ENCODE data around the gene FLRT3. TPM values are rescaled to one million over a fixed set of nuclear protein-coding genes. Genes with fewer than 3 reads are reported as not detected.

The FLRT3 gene
- total and polyA plus RNA-seq, 9 of the 15 experiments (the other 6 are each of a cell fraction or from before 2014, with no cell fraction given) = 0.04 TPM; not detected in 8

DNA sequence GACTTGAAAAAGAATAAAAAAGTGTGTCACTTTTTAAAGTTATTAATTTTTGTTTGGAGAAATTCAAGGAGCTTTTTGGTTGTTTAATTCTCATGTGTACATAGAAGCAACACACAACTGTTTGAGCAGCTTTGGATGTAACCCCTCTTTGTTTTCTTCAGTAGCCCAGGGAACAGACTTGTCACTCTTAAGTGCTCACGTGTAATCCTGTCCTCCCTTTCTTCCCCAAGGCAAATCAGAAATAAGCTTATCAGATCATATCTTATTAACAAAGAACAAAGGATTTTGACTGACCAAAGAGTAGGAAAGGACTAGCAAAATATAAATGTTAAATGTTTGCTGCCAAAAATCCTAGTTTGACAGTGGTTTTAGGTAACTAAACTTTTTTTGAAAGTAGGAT lies 7.3 kb upstream of the FLRT3 start:
- Histone ChIP-seq H3K4me3 (no peak overlapping the region), H3K79me2 (ENCODE audit: control insufficient read depth, insufficient read depth, low read length) (no peaks in the 10 kb centered on the region), H3K4me2 (ENCODE audit: insufficient read depth, low read length) (no peak overlapping the region), H3K9ac (ENCODE audit: insufficient read depth in 1 of 2, low read depth in 2 of 2, low read length in 2 of 2) (no peak overlapping the region), H4K20me1 (replicated peaks; ENCODE audit: control insufficient read depth, insufficient read depth, low read length) (no peaks in the 10 kb centered on the region), H3K9me1 (ENCODE audit: control insufficient read depth, insufficient read depth, low read length) (no peaks in the 10 kb centered on the region), H2AFZ (ENCODE audit: low read depth, low read length) (no peak overlapping the region), H3K9me3 (replicated peaks; ENCODE audit: control insufficient read depth, insufficient read depth, low read depth, low read length) (no peaks in the 10 kb centered on the region), H3K27me3 (ENCODE audit: control insufficient read depth in 2 of 2, insufficient read depth in 2 of 2, low read length in 2 of 2) (no peaks in the 10 kb centered on the region), H3K36me3 (ENCODE audit: control insufficient read depth, insufficient read depth, low read length) (no peaks in the 10 kb centered on the region), H3K4me1 (replicated peaks in 1 of 2; ENCODE audit: control insufficient read depth in 2 of 2, insufficient read depth in 2 of 2, low read length in 2 of 2) (no peaks in the 10 kb centered on the region), H3K27ac (ENCODE audit: extremely low read depth, low read depth, low read length) (no peak overlapping the region)
- WGBS (ENCODE audit: insufficient coverage, low coverage, missing lambda C conversion rate) = 0% methylated on average over 1 of the region's 1 CpG
- BruUV-seq (replicated peaks) = no TSS peak
- intact Hi-C loops (cut with micrococcal nuclease) = no loop called here
- TF ChIP-seq HMGN3 (IDR thresholded peaks at IDR 0.05; ENCODE audit: borderline replicate concordance, extremely low read depth, insufficient read length, low read depth, low read length) = no peak
- no peak for TF ChIP-seq TAF7 (tag; IDR thresholded peaks at IDR 0.05)
- TF ChIP-seq, protein P1, sequence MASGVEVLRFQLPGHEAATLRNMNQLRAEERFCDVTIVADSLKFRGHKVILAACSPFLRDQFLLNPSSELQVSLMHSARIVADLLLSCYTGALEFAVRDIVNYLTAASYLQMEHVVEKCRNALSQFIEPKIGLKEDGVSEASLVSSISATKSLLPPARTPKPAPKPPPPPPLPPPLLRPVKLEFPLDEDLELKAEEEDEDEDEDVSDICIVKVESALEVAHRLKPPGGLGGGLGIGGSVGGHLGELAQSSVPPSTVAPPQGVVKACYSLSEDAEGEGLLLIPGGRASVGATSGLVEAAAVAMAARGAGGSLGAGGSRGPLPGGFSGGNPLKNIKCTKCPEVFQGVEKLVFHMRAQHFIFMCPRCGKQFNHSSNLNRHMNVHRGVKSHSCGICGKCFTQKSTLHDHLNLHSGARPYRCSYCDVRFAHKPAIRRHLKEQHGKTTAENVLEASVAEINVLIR (CRISPR knock-in tag; IDR thresholded peaks at IDR 0.05) = no peak
- TF ChIP-seq RHOXF2B (CRISPR knock-in tag; conservative IDR thresholded peaks at IDR 0.05) = no peak
- DNase-seq (ENCODE audit: extremely low read depth in 1 of 4, low spot score in 3 of 4) = no peak
- CTCF ChIA-PET (ENCODE audit: low intra/inter-chr PET ratio) = no interaction called here
- in situ Hi-C loops (cut with MboI) = no loop called here
- no peak for ATAC-seq
- POLR2A ChIA-PET = no interaction called here
- FAIRE-seq = no peak

DNA sequence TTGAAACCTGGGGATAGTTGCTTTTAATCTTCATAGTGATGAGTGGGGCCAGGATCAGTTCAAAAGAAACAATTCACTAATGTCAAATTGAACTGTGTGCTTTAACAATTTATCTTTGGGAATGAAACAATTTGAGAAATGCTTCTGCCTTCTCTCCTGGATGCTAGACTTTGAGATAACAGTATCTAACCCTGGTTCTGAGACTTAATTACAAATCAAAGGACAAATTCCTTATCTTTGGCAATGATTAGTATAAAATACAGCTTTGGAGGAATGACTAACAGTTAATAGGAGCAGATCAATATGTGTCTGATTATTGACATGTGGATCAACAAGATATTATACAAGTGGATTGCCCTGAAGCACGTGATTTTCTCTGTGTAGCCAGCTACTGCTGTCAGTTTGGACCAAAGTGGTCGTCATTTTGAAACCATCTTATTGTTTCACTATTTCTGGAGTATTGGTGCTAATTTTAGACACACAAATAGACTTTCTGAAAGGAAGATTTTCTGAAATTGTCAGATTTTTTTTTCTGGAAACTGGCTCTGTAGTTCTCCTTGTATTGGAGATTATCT lies 6.2 kb upstream of the FLRT3 start:
- ChIA-PET CTCF (ENCODE audit: low intra/inter-chr PET ratio) (no interaction called here), POLR2A (no interaction called here)
- H3K4me3 ChIP-seq = no peak overlapping the region
- in situ Hi-C loops (cut with MboI) = no loop called here
- DNase-seq (ENCODE audit: extremely low read depth in 1 of 4, low spot score in 3 of 4) (no peak), ATAC-seq (no peak), FAIRE-seq (no peak)
- H3K9me1 ChIP-seq (ENCODE audit: control insufficient read depth, insufficient read depth, low read length) = no peaks in the 10 kb centered on the region
- H3K4me1 ChIP-seq (replicated peaks in 1 of 2; ENCODE audit: control insufficient read depth in 2 of 2, insufficient read depth in 2 of 2, low read length in 2 of 2) = no peaks in the 10 kb centered on the region
- TF ChIP-seq RNF2 (IDR thresholded peaks at IDR 0.05) (no peak), GABPA (tag; conservative IDR thresholded peaks at IDR 0.05; ENCODE audit: low read depth) (no peak), PHTF2 (CRISPR knock-in tag; IDR thresholded peaks at IDR 0.05) (no peak), ZNF785 (CRISPR knock-in tag; IDR thresholded peaks at IDR 0.05) (no peak)
- H3K79me2 ChIP-seq (ENCODE audit: control insufficient read depth, insufficient read depth, low read length) = no peaks in the 10 kb centered on the region
- no peak overlapping the region for H3K9ac ChIP-seq (ENCODE audit: insufficient read depth in 1 of 2, low read depth in 2 of 2, low read length in 2 of 2)
- H3K27me3 ChIP-seq (ENCODE audit: control insufficient read depth in 2 of 2, insufficient read depth in 2 of 2, low read length in 2 of 2) = no peaks in the 10 kb centered on the region
- 11% methylated on average over 2 of the region's 2 CpGs for WGBS (ENCODE audit: insufficient coverage, low coverage, missing lambda C conversion rate)
- no peak overlapping the region for H3K4me2 ChIP-seq (ENCODE audit: insufficient read depth, low read length)
- no peaks in the 10 kb centered on the region for H3K36me3 ChIP-seq (ENCODE audit: control insufficient read depth, insufficient read depth, low read length)
- H4K20me1 ChIP-seq (replicated peaks; ENCODE audit: control insufficient read depth, insufficient read depth, low read length) = no peaks in the 10 kb centered on the region
- no peaks in the 10 kb centered on the region for H3K9me3 ChIP-seq (replicated peaks; ENCODE audit: control insufficient read depth, insufficient read depth, low read depth, low read length)
- BruUV-seq (replicated peaks) = no TSS peak
- intact Hi-C loops (cut with micrococcal nuclease) = no loop called here
- no peak overlapping the region for H2AFZ ChIP-seq (ENCODE audit: low read depth, low read length)
- H3K27ac ChIP-seq (ENCODE audit: extremely low read depth, low read depth, low read length) = no peak overlapping the region
